Prostate gland (tissue), 2 donors: ENCODE data around the gene TMEM204. TPM values are rescaled to one million over a fixed set of nuclear protein-coding genes. Genes with fewer than 3 reads are reported as not detected.

Source experiments
- DNase-seq: peaks from one replicate; pipeline ENCODE4 v3.0.0-alpha.2; 2019; ENCODE audit warnings: low spot score
- H3K27ac ChIP-seq, 2 donors: fragments of 200-600 bp; sonication (generic); 2 replicates each; pipeline ENCODE4 v1.5.1; 2017 to 2019
- H3K27me3 ChIP-seq: fragments of 200-600 bp; sonication (generic); replicated peaks from 2 replicates; pipeline ENCODE4 v1.5.1; 2019; ENCODE audit not compliant: insufficient read depth
- H3K36me3 ChIP-seq, 2 donors: fragments of 200-600 bp; sonication (generic); 1 replicate in 1 of 2; 2 replicates in 1 of 2; pipeline versions ENCODE4 v1.5.1 to v1.8.1; 2017 to 2019
- H3K4me1 ChIP-seq: fragments of 200-600 bp; sonication (generic); replicated peaks from 2 replicates; pipeline ENCODE4 v1.5.1; 2019
- H3K4me3 ChIP-seq, 2 donors: fragments of 200-600 bp; sonication (generic); 2 replicates each; pipeline ENCODE4 v1.5.1; 2017 to 2019
- H3K9me3 ChIP-seq: fragments of 200-600 bp; sonication (generic); 2 replicates; pipeline ENCODE4 v1.5.1; 2017
- POLR2A ChIP-seq: fragments of 450-650 bp; IDR thresholded peaks from one replicate; pipeline ENCODE4 v1.6.1; 2016; ENCODE audit warnings: antibody characterized with exemption, mild to moderate bottlenecking
- POLR2AphosphoS5 ChIP-seq: sonication (generic); formaldehyde crosslinking; IDR thresholded peaks from one replicate; pipeline ENCODE4 v1.6.1; 2017; ENCODE audit warnings: antibody characterized with exemption
- WGBS: methylation state at CpG from one replicate; pipeline ENCODE4 v1.1.5; 2018; 5-methylcytosine and 5-hydroxymethylcytosine counted together
- intact Hi-C: fragments of 100-400 bp; cut with DNase I; formaldehyde crosslinking; loops from one replicate; pipeline ENCODE4 v1.14.2; 2022
- total RNA-seq, 2 donors: library from RNA; depleted of rRNA; stranded (reverse); fragments of >200 nt; gene quantifications; one replicate each; pipeline ENCODE4 v1.1.0, GENCODE V29; 2016
- TF ChIP-seq, protein P1 (sequence below), 4 experiments: fragments of 200-600 bp in 2 of 4; fragments of 450-650 bp in 2 of 4; sonication (generic) in 2 of 4; IDR thresholded peaks; 1 replicate in 3 of 4; 2 replicates in 1 of 4; pipeline ENCODE4 v1.5.1; 2016 to 2019; ENCODE audit warnings: antibody characterized with exemption in 4 of 4, mild to moderate bottlenecking in 2 of 4, moderate library complexity in 2 of 4

TMEM204 gene
- total RNA-seq, 2 donors from 2014 or later, result 20.7 to 33.9 TPM

DNA sequence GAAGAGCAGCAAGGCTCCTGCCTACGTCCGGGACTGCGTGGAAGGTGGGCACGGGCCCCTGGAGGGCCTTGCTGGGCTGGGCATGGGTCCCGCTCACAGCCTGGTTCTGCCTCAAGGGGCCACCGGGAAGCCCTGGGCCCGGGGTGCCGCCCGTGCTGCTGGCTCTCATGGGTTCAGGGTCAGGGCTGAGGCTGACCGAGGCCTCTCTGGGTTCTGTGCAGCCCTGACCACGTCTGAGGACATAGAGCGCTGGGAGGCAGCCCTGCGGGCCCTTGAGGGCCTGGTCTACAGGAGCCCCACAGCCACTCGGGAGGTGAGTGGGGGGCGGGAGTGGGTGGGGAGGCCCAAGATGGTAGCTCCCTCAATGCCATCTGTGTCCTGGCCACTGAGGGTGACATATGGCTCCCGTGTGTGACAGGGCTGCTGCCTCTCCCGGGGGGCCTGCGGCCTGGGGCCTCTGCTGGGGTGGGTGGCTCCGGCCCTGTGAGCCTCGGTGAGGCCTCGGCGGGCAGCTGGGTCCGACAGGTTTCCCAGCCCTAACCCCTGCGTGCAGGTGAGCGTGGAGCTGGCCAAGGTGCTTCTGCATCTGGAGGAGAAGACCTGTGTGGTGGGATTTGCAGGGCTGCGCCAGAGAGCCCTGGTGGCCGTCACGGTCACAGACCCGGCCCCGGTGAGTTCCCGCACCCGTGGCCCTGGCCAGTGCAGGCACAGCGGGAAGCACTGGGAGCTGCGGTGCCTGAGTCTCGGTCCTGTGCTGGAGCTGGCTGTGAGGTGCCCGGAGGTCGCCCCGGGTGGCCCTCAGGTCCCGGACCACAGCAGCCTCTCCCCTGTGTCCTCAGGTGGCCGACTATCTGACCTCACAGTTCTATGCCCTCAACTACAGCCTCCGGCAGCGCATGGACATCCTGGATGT is 31.1 kb upstream of the TMEM204 start:
- Histone ChIP-seq H3K27me3 (no peaks in the 10 kb centered on the region), H3K36me3 (peaks cover 11 to 17% of the 10 kb centered on the region in 2 donors), H3K4me1 (no peaks in the 10 kb centered on the region), H3K4me3 (no peak overlapping the region), H3K27ac (no peak overlapping the region), H3K9me3 (no peaks in the 10 kb centered on the region)
- TF ChIP-seq, protein P1, sequence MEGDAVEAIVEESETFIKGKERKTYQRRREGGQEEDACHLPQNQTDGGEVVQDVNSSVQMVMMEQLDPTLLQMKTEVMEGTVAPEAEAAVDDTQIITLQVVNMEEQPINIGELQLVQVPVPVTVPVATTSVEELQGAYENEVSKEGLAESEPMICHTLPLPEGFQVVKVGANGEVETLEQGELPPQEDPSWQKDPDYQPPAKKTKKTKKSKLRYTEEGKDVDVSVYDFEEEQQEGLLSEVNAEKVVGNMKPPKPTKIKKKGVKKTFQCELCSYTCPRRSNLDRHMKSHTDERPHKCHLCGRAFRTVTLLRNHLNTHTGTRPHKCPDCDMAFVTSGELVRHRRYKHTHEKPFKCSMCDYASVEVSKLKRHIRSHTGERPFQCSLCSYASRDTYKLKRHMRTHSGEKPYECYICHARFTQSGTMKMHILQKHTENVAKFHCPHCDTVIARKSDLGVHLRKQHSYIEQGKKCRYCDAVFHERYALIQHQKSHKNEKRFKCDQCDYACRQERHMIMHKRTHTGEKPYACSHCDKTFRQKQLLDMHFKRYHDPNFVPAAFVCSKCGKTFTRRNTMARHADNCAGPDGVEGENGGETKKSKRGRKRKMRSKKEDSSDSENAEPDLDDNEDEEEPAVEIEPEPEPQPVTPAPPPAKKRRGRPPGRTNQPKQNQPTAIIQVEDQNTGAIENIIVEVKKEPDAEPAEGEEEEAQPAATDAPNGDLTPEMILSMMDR (IDR thresholded peaks at IDR 0.05), result no peak
- TF ChIP-seq POLR2AphosphoS5 (no peak), POLR2A (no peak)
- DNase-seq, result no peak
- WGBS, result 96% methylated on average over 30 of the region's 42 CpGs
- intact Hi-C loops, result no loop called here

GRCh38 chr16:1503110-1503955 is 30.1 kb upstream of the TMEM204 start:
- Histone ChIP-seq H3K4me3 (no peak overlapping the region), H3K9me3 (no peaks in the 10 kb centered on the region), H3K27me3 (no peaks in the 10 kb centered on the region), H3K27ac (no peak overlapping the region), H3K36me3 (peaks cover 11 to 17% of the 10 kb centered on the region in 2 donors), H3K4me1 (no peaks in the 10 kb centered on the region)
- 96% methylated on average over 37 of the region's 37 CpGs for WGBS
- no peak for DNase-seq
- intact Hi-C loops, result no loop called here
- TF ChIP-seq POLR2A, result no peak
- TF ChIP-seq, protein P1 (IDR thresholded peaks at IDR 0.05), result no peak
- TF ChIP-seq POLR2AphosphoS5, result no peak

GRCh38 chr16:1505073-1505844 is 28.2 kb upstream of the TMEM204 start:
- intact Hi-C loops, result no loop called here
- TF ChIP-seq POLR2AphosphoS5 (no peak), POLR2A (no peak)
- TF ChIP-seq, protein P1 (IDR thresholded peaks at IDR 0.05), result no peak
- Histone ChIP-seq H3K4me3 (no peak overlapping the region), H3K27ac (no peak overlapping the region), H3K4me1 (no peaks in the 10 kb centered on the region), H3K36me3 (peaks cover 11 to 17% of the 10 kb centered on the region in 2 donors), H3K27me3 (no peaks in the 10 kb centered on the region), H3K9me3 (no peaks in the 10 kb centered on the region)
- DNase-seq, result no peak
- 93% methylated on average over 33 of the region's 37 CpGs for WGBS

DNA sequence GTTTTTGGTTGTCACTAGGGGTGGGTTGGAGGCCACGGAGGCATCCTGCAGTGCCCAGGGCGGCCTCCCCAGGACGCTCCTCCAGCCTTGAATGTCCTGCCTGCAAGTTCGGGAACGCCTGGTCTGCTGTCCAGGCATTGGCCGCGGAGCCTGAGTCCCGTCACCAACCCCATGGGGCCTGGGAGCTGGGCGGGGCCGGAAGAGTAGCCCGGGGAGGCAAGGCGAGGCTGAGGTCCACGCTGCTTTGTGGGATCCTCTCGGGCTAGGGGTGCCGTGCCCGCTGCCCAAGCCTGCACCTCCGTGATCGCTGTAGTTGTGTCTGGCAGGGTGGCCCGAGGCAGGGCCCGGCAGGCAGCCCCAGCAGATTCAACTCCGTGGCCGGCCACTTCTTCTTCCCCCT is 27.6 kb upstream of the TMEM204 start:
- no peak for DNase-seq
- 97% methylated on average over 22 of the region's 22 CpGs for WGBS
- Histone ChIP-seq H3K27me3 (no peaks in the 10 kb centered on the region), H3K4me3 (no peak overlapping the region), H3K36me3 (peaks cover 11 to 17% of the 10 kb centered on the region in 2 donors), H3K27ac (no peak overlapping the region), H3K9me3 (no peaks in the 10 kb centered on the region), H3K4me1 (no peaks in the 10 kb centered on the region)
- intact Hi-C loops, result no loop called here
- TF ChIP-seq, protein P1 (IDR thresholded peaks at IDR 0.05), result no peak
- TF ChIP-seq POLR2AphosphoS5 (no peak), POLR2A (no peak)
